GM18519 (cell line): ENCODE measurements around the gene SMIM11.

Experiments
- ATAC-seq: cut with Tn5 transposase; IDR thresholded peaks from one replicate; pipeline ENCODE4 v1.9.1; 2021; ENCODE audit warnings: mild to moderate bottlenecking, moderate library complexity; ENCODE audit not compliant: unreplicated experiment, low FRiP score

SMIM11 gene, protein sequence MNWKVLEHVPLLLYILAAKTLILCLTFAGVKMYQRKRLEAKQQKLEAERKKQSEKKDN

GRCh38 chr21:34374940-34375618, at the start of gene SMIM11:
TSS of gene SMIM11 (plus strand) at chr21:34375507. CDS start at chr21:34379505, 3,998 bp downstream.
- ATAC-seq = peak; percentile 80

DNA sequence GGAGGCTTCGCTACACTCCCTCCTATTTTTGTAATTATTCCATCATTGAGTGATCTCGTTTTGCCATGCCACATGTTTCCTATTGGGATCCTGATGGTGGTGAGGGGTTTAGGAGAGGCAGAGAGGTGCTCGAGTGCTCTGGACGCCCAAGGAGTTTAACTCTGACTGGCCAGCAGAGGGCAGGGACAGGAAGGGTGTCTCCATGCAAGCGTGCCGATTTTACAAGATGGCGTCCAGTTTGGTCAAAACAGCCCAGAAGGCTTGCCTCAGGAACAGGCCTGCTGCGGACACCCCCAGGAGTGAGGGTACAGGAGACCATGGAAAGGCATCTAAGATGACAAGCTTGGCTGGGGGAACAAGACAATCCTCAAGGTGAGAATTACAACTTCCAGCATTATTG, 45.3 kb upstream of the SMIM11 start:
- ATAC-seq = no peak

- no peak for ATAC-seq
Measured at GRCh38 chr21:34331726-34332125, 43.6 kb upstream of the SMIM11 start.

DNA sequence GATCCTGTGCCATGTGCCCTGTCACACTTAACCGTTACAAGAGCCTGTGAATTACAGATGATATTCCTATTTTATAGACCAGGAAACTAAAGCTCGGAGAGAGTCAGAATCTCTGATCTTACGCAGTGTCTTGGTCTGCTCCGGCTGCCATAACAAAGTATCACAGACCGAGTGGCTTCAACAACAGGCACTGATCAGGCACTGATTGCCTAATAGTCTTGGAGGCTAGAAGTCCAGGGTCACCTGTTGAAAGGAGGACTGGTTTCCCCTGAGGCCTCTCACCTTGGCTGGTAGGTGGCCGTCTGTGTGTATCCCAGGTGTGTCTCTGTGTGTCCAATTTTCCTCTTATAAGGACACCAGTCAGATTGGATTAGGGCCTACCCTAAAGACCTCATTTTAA, 43.0 kb upstream of the SMIM11 start:
- no peak for ATAC-seq

DNA sequence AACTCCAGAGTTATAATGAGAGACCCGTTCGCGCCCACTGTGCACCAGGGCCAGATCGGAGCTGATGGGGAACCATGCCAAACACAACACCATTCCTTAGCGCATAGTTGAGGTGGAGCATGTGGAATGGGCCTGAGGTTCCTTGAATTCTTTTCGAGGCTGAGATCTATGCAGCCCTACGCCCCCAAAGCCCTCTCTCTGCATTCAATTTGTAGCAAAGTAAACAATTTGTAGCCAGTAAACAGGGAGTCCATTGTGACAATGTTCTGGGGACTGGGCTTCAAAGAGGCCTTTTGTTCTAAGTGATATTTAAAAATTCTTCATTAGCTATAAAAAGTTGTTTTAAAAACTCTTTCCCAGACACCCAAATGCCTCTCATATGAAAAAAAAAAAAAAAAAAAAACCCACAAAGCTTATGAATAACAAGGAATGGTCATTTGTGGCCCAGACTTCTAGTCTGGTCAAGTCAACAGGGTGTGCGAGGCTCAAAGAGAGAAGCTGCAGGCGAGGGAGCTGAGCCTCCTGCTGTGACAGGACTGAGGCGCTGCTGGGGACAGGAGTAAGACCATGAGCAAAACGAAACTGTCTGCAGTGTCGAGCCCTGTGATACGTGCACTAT, 42.1 kb upstream of the SMIM11 start:
- ATAC-seq = no peak

DNA sequence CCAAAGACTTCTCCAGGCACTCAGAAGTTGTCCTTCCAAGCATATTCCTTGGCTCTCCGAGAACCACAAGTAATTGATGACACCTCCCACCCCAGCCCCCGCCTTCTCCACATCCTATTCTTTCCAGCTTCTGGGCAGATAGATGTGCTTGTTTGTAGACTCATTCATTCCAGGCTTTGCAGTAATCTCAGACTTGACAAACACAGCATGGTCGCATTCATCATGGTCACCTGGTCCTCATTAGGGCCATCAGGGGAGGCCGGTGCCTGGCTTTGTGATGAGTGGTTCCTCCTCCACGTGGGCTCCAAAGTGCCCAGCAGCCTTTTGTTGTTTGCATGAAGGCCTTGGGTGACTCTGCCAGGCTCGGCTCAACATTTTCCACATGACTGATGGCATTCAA, 40.0 kb upstream of the SMIM11 start:
- no peak for ATAC-seq

- no peak for ATAC-seq
Measured at GRCh38 chr21:34336245-34336644, 39.1 kb upstream of the SMIM11 start.

GRCh38 chr21:34336756-34337391, 38.4 kb upstream of the SMIM11 start:
- ATAC-seq = no peak

GRCh38 chr21:34337741-34338140, 37.6 kb upstream of the SMIM11 start:
- no peak for ATAC-seq

DNA sequence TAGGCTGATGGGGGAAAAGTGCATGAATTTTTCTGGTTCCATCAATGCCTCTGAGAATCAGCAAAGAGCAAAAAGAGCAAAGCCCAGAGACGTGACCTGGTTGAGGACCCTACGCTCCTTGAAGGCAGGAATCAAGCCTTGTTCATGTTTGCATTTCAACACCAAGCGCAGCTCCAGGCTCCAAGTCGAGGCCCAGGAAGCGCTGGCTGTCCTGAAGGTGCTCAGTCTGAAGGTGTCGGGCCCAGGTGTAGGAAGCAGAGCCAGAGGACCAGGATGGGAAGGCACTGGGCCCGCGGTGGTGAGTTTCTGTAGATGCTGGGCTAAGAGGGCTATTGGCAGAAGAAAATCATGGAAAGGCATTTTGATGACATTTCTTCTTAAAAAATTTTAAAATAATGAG, 37.1 kb upstream of the SMIM11 start:
- no peak for ATAC-seq

GRCh38 chr21:34340061-34340460, 35.2 kb upstream of the SMIM11 start:
- no peak for ATAC-seq

DNA sequence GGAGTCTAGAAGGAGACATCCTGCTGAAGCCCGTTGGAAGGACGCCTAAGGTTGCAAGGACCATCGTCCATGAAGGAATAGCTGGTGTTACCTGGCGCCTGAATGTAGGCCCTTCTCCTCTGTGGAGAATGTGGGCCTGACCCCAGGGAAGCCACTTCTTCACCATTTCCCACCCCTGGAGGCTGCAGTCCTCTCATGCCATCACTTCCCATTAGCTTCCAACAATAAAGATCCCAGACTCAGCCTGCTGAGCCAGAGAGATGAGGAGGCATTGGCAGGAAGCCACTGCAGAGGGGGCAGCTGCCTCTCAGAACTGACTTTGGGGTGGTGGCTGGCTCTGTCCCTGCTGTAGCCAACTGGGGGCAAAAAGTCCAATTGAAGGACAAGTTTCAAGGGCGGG, 32.8 kb upstream of the SMIM11 start:
- no peak for ATAC-seq

DNA sequence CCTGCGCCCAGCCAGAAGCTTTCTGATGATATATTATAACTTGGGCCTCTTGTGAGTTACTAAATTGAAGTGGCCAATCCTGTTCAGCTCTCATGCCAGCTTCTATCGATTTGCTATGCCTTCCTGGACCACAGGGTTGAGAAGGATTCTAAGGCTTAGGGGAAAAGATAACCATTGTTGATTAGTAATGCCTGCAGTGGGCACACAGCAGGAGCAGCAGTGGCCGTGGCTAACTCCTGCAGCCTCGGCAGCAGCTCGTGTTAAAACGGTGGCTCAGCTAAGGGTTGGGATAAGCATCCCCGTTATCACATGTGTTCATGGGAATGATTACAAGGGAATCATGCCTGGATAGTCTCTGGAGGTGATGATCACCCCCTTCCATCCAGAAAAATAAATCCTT, 32.0 kb upstream of the SMIM11 start:
- ATAC-seq = no peak

DNA sequence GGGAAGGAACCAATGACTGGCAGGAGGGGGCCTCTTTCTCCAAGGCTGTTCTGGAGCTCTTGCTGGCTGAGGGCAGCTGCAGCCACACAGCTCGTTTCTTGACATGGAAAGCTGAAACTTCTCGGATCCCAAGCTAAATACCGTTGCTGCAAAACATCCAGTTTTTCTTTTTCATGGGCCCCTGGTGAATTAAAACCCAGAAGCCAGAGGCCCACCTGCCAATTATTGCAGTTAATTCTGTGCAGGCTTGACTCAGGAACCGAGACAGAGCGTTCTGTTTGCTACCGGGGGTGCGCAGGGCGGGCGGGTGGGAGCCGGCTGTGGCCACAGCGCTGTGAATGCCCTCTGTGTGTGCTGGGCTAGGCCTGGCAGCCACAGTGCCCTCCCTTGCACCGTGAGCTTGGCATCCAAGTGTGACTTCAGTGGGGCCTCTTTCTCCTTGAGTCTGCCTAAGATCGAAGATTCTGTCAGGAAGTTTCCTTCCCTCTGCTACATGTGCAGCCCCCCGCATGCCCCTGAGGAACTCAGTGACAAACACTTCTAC, 31.4 kb upstream of the SMIM11 start:
- ATAC-seq = no peak

- ATAC-seq = no peak
Measured at GRCh38 chr21:34344584-34344983, 30.7 kb upstream of the SMIM11 start.

DNA sequence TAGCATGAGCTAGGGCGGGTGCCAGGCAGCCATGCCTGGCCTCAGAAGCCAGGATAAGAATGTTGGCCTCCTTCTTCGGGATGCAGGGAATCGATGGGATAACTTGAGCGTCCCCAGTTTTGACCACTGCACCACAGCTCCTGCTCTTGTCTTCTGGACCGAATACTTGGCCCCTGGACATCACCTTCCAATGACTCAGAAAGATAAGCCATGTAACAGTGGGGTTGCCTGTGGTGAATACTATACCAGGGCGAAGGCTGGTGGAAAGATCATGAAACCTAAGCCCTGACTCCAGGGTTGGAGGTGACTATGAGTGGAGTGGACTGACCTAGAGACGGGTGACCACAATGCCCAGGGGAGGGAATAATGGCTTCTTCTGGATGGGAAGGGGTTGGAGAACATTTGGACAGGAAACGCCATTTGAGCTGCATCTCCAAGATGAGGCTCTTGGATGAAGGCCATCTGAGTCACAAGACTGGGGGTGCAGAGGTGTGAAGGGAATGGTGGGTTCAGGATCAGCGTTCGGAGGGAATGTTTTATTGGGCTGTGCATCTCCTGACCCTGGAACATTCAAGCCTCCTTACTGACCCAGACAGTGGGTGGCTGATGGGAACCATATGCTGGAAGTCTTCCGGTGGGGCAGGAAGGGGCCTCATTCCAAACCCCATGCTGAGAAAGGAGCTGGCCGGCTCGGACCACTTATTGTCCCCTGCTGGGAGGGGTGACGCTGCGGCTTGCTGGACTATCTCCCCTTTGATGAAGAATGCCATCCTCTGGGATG, 30.0 kb upstream of the SMIM11 start:
- no peak for ATAC-seq

DNA sequence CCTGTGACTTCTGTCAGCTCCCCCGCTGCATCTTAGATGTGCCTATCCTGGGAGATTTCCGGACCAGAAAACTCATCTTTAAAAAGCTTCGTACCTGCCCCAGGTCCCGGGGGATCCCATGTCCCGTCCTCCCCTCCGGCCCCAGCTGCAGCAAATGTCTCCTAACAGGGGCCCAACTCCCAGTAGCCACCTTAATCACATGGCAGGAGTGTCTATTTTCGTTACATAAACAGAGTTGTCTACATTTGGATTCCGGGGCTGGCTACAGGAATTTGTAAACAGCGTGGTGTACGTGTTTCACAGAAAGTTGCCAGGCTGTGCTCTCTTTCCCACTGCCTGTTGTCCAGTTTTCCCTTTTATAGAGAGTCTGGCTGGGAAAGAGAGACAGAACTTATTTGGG, 29.4 kb upstream of the SMIM11 start:
- no peak for ATAC-seq

- ATAC-seq = no peak
Measured at GRCh38 chr21:34348890-34349519, 26.3 kb upstream of the SMIM11 start.

DNA sequence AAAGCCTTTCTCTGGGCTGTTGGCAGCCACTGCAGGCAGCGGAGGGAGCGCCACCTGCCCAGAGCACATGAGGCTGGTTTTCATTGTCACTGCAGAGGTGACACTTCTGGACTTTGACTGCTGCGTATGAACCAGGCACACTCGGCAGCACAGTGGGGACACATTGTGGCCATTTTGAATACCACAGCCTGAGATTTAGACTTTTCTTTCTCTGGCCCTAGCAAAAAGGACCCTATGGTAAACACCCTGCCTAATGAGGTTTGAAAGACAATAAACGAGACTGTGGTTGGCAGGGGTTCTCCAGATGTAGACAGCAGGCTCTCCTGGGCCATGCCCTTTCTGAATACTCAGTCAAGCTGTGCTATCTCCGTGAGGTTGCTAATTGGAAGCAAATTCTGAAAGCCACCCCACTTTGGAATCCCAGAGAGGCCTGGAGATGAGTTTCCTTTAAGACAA, 23.5 kb upstream of the SMIM11 start:
- peak; percentile 65 for ATAC-seq

- ATAC-seq = no peak
Measured at GRCh38 chr21:34352556-34352955, 22.8 kb upstream of the SMIM11 start.
